ENCODE results near the gene C1QTNF12.

Gene C1QTNF12

GRCh38 chr1:1246577-1247340 lies at the start of gene C1QTNF12:
C1QTNF12 (minus strand) TSS chr1:1246722; CDS start chr1:1246690, 32 bp downstream.
- no peak for DNase-seq (ENCODE audit: low read depth in 2 of 2)

- no peak for DNase-seq (ENCODE audit: low read depth in 2 of 2)
Measured at GRCh38 chr1:1295154-1295923, 48.8 kb upstream of the C1QTNF12 start.

GRCh38 chr1:1294250-1294890 lies 47.8 kb upstream of the C1QTNF12 start:
- DNase-seq (ENCODE audit: low read depth in 2 of 2): no peak

GRCh38 chr1:1293263-1294249 lies 47.0 kb upstream of the C1QTNF12 start:
- DNase-seq (ENCODE audit: low read depth in 2 of 2): no peak

- no peak for DNase-seq (ENCODE audit: low read depth in 2 of 2)
Measured at GRCh38 chr1:1292851-1293250, 46.3 kb upstream of the C1QTNF12 start.

- no peak for DNase-seq (ENCODE audit: low read depth in 2 of 2)
Measured at GRCh38 chr1:1292442-1292779, 45.9 kb upstream of the C1QTNF12 start.

- DNase-seq (ENCODE audit: low read depth in 2 of 2): peak in 1 of 2 donors; percentile 37
Measured at GRCh38 chr1:1291548-1292441, 45.3 kb upstream of the C1QTNF12 start.

- DNase-seq (ENCODE audit: low read depth in 2 of 2): no peak
Measured at GRCh38 chr1:1291023-1291528, 44.6 kb upstream of the C1QTNF12 start.

GRCh38 chr1:1290238-1290731 lies 43.8 kb upstream of the C1QTNF12 start:
- DNase-seq (ENCODE audit: low read depth in 2 of 2): peak in 1 of 2 donors; percentile 29

- no peak for DNase-seq (ENCODE audit: low read depth in 2 of 2)
Measured at GRCh38 chr1:1287288-1288110, 41.0 kb upstream of the C1QTNF12 start.

- DNase-seq (ENCODE audit: low read depth in 2 of 2): no peak
Measured at GRCh38 chr1:1286313-1287261, 40.1 kb upstream of the C1QTNF12 start.

- DNase-seq (ENCODE audit: low read depth in 2 of 2): no peak
Measured at GRCh38 chr1:1285611-1286311, 39.2 kb upstream of the C1QTNF12 start.

- DNase-seq (ENCODE audit: low read depth in 2 of 2): no peak
Measured at GRCh38 chr1:1285102-1285571, 38.6 kb upstream of the C1QTNF12 start.

- DNase-seq (ENCODE audit: low read depth in 2 of 2): no peak
Measured at GRCh38 chr1:1284221-1285101, 37.9 kb upstream of the C1QTNF12 start.

GRCh38 chr1:1283821-1284220 lies 37.3 kb upstream of the C1QTNF12 start:
- DNase-seq (ENCODE audit: low read depth in 2 of 2): no peak

GRCh38 chr1:1282998-1283397 lies 36.5 kb upstream of the C1QTNF12 start:
- no peak for DNase-seq (ENCODE audit: low read depth in 2 of 2)

All from stimulated activated CD8-positive, alpha-beta memory T cell treated with anti-CD3 and anti-CD28 coated beads, Interleukin-7, amount 100 ng/mL, for 1 hour (primary cell).